Fibroblast of pulmonary artery (primary cell): Measurements from ENCODE around the gene SMYD3.
A peak's percentile ranks its signal among the peaks of the same experiment; 100 is the strongest.

Experiments used
- DNase-seq: peaks from one replicate; pipeline ENCODE4 v3.0.0-alpha.2; 2010; ENCODE audit warnings: low read depth
- H3K4me3 ChIP-seq: replicated peaks from 2 replicates; pipeline ENCODE4 v1.5.1; 2011; ENCODE audit warnings: low read depth, mild to moderate bottlenecking, control low read depth, low read length, moderate library complexity
- CTCF ChIP-seq: IDR thresholded peaks from 2 replicates; pipeline ENCODE4 v1.5.1; 2011; ENCODE audit warnings: mild to moderate bottlenecking, control low read depth, low read length, inconsistent platforms; ENCODE audit errors: missing control alignments

SMYD3 gene

GRCh38 chr1:245874942-245875580 lies 632.0 kb downstream of the SMYD3 start:
- no peak for TF ChIP-seq CTCF
- no peak overlapping the region for H3K4me3 ChIP-seq
- peak; percentile 100 for DNase-seq

- no peak overlapping the region for H3K4me3 ChIP-seq
- no peak for TF ChIP-seq CTCF
- peak; percentile 60 for DNase-seq
These were observed 633.0 kb downstream of the SMYD3 start for GRCh38 chr1:245873883-245874671.

GRCh38 chr1:245873068-245873467 lies 634.0 kb downstream of the SMYD3 start:
- DNase-seq: no peak
- TF ChIP-seq CTCF: no peak

GRCh38 chr1:245872475-245872874 lies 634.6 kb downstream of the SMYD3 start:
- TF ChIP-seq CTCF: no peak
- no peak for DNase-seq
- H3K4me3 ChIP-seq: no peak overlapping the region

More at GRCh38 chr1:245873068-245873467, 634.0 kb downstream of the SMYD3 start:
- H3K4me3 ChIP-seq: no peak overlapping the region

- DNase-seq: peak; percentile 61
- no peak overlapping the region for H3K4me3 ChIP-seq
- no peak for TF ChIP-seq CTCF
These were observed 635.2 kb downstream of the SMYD3 start for GRCh38 chr1:245871915-245872314.

- no peak for TF ChIP-seq CTCF
- no peak overlapping the region for H3K4me3 ChIP-seq
- DNase-seq: no peak
These were observed 635.9 kb downstream of the SMYD3 start for GRCh38 chr1:245871191-245871590.
